GM12878 (cell line): ENCODE data around the gene PLCG2. TPM values are rescaled to one million over a fixed set of nuclear protein-coding genes. Genes with fewer than 3 reads are reported as not detected.
A peak's percentile ranks its signal among the peaks of the same experiment; 100 is the strongest.

Source experiments
- ATAC-seq: fragments of 200-7000 bp; cut with Tn5 transposase; 3 replicates; pipeline ENCODE4 v1.9.1; 2020; ENCODE audit warnings: mild to moderate bottlenecking, moderate library complexity
- BruUV-seq: library from RNA; stranded (reverse); fragments of 400-500 nt; replicated peaks from 2 replicates; lab custom pipeline; 2021; lab: Mats Ljungman, UMichigan
- CTCF ChIA-PET: fragments of 300-600 bp; sonication (Branson Sonifier 250); formaldehyde crosslinking; extraction: SDS; loops from one replicate; lab custom pipeline; 2021; ENCODE audit warnings: inconsistent platforms; lab: Yijun Ruan, JAX
- POLR2A ChIA-PET: fragments of 350-600 bp; formaldehyde crosslinking; extraction: SDS; loops from one replicate; lab custom pipeline; 2021; ENCODE audit warnings: inconsistent platforms; lab: Charles Lee
- RAD21 ChIA-PET: fragments of 300-600 bp; sonication (Branson Sonifier 250); formaldehyde crosslinking; loops from one replicate; lab custom pipeline; 2023; ENCODE audit warnings: antibody characterized with exemption; ENCODE audit not compliant: unreplicated experiment; lab: Charles Lee
- SMC1A ChIA-PET: fragments of 300-600 bp; sonication (Branson Sonifier 250); formaldehyde crosslinking; loops from one replicate; lab custom pipeline; 2023; ENCODE audit not compliant: unreplicated experiment, uncharacterized antibody; lab: Charles Lee
- DNase-seq: peaks from one replicate; pipeline ENCODE4 v3.0.0-alpha.2; 2011; ENCODE audit warnings: low read depth, low spot score
- FAIRE-seq: peaks from 3 replicates; lab custom pipeline; 2011; peaks lifted over from hg19 to GRCh38; lab: Jason Lieb, UNC
- H2AFZ ChIP-seq: 2 replicates; pipeline ENCODE4 v1.6.0; 2011; ENCODE audit warnings: low read depth, low read length, control low read depth; ENCODE audit not compliant: control insufficient read depth
- H3K27ac ChIP-seq: 2 replicates; pipeline ENCODE4 v1.5.1; 2011; ENCODE audit warnings: control low read depth; ENCODE audit not compliant: control insufficient read depth, insufficient read depth
- H3K27me3 ChIP-seq, 2 experiments: replicated peaks in 1 of 2; 2 replicates each; pipeline versions ENCODE4 v1.6.0 to v1.6.1; 2011; ENCODE audit warnings: low read length in 1 of 2; ENCODE audit not compliant: control insufficient read depth in 2 of 2, insufficient read depth in 2 of 2
- H3K36me3 ChIP-seq, 2 experiments: 2 replicates each; pipeline ENCODE4 v1.5.1; 2011; ENCODE audit warnings: low read length in 1 of 2; ENCODE audit not compliant: control insufficient read depth in 2 of 2, insufficient read depth in 2 of 2
- H3K4me1 ChIP-seq: 2 replicates; pipeline ENCODE4 v1.6.1; 2011; ENCODE audit warnings: mild to moderate bottlenecking, low read length, moderate library complexity, mixed read lengths; ENCODE audit not compliant: control insufficient read depth, insufficient read depth
- H3K4me2 ChIP-seq: 2 replicates; pipeline ENCODE4 v1.6.0; 2011; ENCODE audit warnings: control low read depth; ENCODE audit not compliant: control insufficient read depth, insufficient read depth
- H3K4me3 ChIP-seq: fragments of 200-600 bp; sonication (generic); 2 replicates; pipeline ENCODE4 v1.5.1; 2016
- H3K79me2 ChIP-seq: 2 replicates; pipeline ENCODE4 v1.6.0; 2011; ENCODE audit warnings: low read length; ENCODE audit not compliant: control insufficient read depth, insufficient read depth
- H3K9ac ChIP-seq: 2 replicates; pipeline ENCODE4 v1.8.0; 2011; ENCODE audit warnings: low read length, control low read depth, mixed read lengths; ENCODE audit not compliant: control insufficient read depth, insufficient read depth
- H3K9me3 ChIP-seq: replicated peaks from 3 replicates; pipeline ENCODE4 v1.5.1; 2011; ENCODE audit warnings: mild to moderate bottlenecking, low read length; ENCODE audit not compliant: control insufficient read depth, insufficient read depth
- H4K20me1 ChIP-seq: 2 replicates; pipeline ENCODE4 v1.6.0; 2011; ENCODE audit not compliant: control insufficient read depth, insufficient read depth
- ASH2L ChIP-seq: fragments of 300-600, 200-600 bp; sonication (generic); IDR thresholded peaks from 2 replicates; pipeline ENCODE4 v1.6.1; 2017; ENCODE audit warnings: low read depth, mild to moderate bottlenecking, borderline replicate concordance
- ATF7 ChIP-seq: fragments of 450-650 bp; IDR thresholded peaks from 2 replicates; pipeline ENCODE4 v1.6.1; 2016; ENCODE audit warnings: low read depth, mild to moderate bottlenecking
- CEBPB ChIP-seq, 2 experiments: fragments of 150-350 bp in 1 of 2; IDR thresholded peaks; 2 replicates each; pipeline ENCODE4 v1.6.1; 2012 to 2014; ENCODE audit warnings: low read depth in 2 of 2, low read length in 2 of 2, borderline replicate concordance in 1 of 2, inconsistent platforms in 1 of 2
- DPF2 ChIP-seq: fragments of 450-650 bp; IDR thresholded peaks from 2 replicates; pipeline ENCODE4 v1.6.1; 2017; ENCODE audit warnings: mild to moderate bottlenecking
- IRF4 ChIP-seq: IDR thresholded peaks from 2 replicates; pipeline ENCODE4 v1.6.1; 2011; ENCODE audit warnings: low read depth, low read length
- NFYA ChIP-seq: IDR thresholded peaks from 2 replicates; pipeline ENCODE4 v1.6.1; 2011; ENCODE audit warnings: low read depth, mild to moderate bottlenecking, low read length, improper control_type of control experiment, borderline replicate concordance
- POLR2A ChIP-seq: IDR thresholded peaks from 2 replicates; pipeline ENCODE4 v1.6.1; 2011; ENCODE audit warnings: low read depth, mild to moderate bottlenecking, low read length
- RAD51 ChIP-seq: fragments of 450-650 bp; IDR thresholded peaks from 2 replicates; pipeline ENCODE4 v1.6.1; 2016; ENCODE audit warnings: moderate library complexity, mild to moderate bottlenecking, inconsistent platforms
- SIN3A ChIP-seq: IDR thresholded peaks from 2 replicates; pipeline ENCODE4 v1.6.1; 2012; ENCODE audit warnings: low read depth, low read length, improper control_type of control experiment
- TBL1XR1 ChIP-seq: IDR thresholded peaks from 2 replicates; pipeline ENCODE4 v1.6.1; 2012; ENCODE audit warnings: low read depth, low read length, improper control_type of control experiment
- ZNF592 ChIP-seq: fragments of 450-650 bp; IDR thresholded peaks from 2 replicates; pipeline ENCODE4 v1.6.1; 2017; ENCODE audit warnings: mild to moderate bottlenecking, moderate library complexity
- ZNF622 ChIP-seq: fragments of 450-650 bp; IDR thresholded peaks from 2 replicates; pipeline ENCODE4 v1.6.1; 2017; ENCODE audit warnings: mild to moderate bottlenecking, inconsistent platforms
- WGBS: methylation state at CpG from one replicate; pipeline ENCODE4 v1.1.6; 2016; ENCODE audit warnings: low lambda C conversion rate; ENCODE audit not compliant: insufficient replicate concordance, insufficient coverage; ENCODE audit errors: missing lambda C conversion rate; 5-methylcytosine and 5-hydroxymethylcytosine counted together
- in situ Hi-C: fragments of 300-500 bp; cut with MboI; formaldehyde crosslinking; loops from 9 replicates; pipeline ENCODE4 v1.14.3; 2018; ENCODE audit warnings: mixed read lengths
- intact Hi-C: fragments of 100-400 bp; cut with micrococcal nuclease; formaldehyde crosslinking; loops from one replicate; pipeline ENCODE4 v1.14.2; 2022; ENCODE audit not compliant: unreplicated experiment
- polyA plus RNA-seq, 11 experiments: library from polyadenylated mRNA; depleted of rRNA in 4 of 11; unstranded in 6 of 11; stranded (reverse) in 5 of 11; fragments of >200 nt; fragmentation: Nextera tagmentation in 4 of 11; fragmentation: Illumina TruSeq in 1 of 11; extraction: Ambion mirVana in 4 of 11; extraction: Trizol in 1 of 11; gene quantifications; 1 replicate in 1 of 11; 2 replicates in 10 of 11; pipeline versions ENCODE4 v1.2.1 to v1.2.3, GENCODE V29; 2011 to 2016; ENCODE audit warnings: inconsistent platforms in 2 of 11, missing spikeins in 2 of 11, low read depth in 1 of 11
- total RNA-seq, 4 experiments: library from RNA; depleted of rRNA in 3 of 4; stranded (reverse); fragments of >200 nt in 3 of 4; fragmentation: Illumina TruSeq in 1 of 4; extraction: Trizol in 1 of 4; gene quantifications; 2 replicates each; pipeline versions ENCODE4 v1.2.1 to v1.2.3, GENCODE V29; 2013 to 2021

Gene PLCG2
- total and polyA plus RNA-seq, 10 of the 15 experiments (the other 5 are each of a cell fraction or from before 2014, with no cell fraction given): 47.6 to 256 (median 149) TPM

GRCh38 chr16:81832801-81833547 is 53.9 kb downstream of the PLCG2 start:
- Histone ChIP-seq H3K9me3 (no peaks in the 10 kb centered on the region), H2AFZ (no peak overlapping the region), H3K36me3 (peaks cover 17 to 19% of the 10 kb centered on the region in 2 experiments), H3K79me2 (peaks cover 93% of the 10 kb centered on the region), H3K4me1 (peaks cover 88% of the 10 kb centered on the region), H4K20me1 (no peaks in the 10 kb centered on the region), H3K4me2 (peak overlapping the region; percentile 99), H3K4me3 (no peak overlapping the region), H3K27me3 (no peaks in the 10 kb centered on the region), H3K27ac (peak overlapping the region; percentile 95), H3K9ac (peak overlapping the region; percentile 45)
- SMC1A ChIA-PET: interaction anchor here (0.8 to 14.0 kb wide), 7 partner anchors 9 to 40 kb away, joined by 3 to 135 read pairs (median 16); no protein-coding TSS in a partner anchor
- DNase-seq: no peak
- CTCF ChIA-PET: interaction anchor here (0.6 to 6.7 kb wide), 2 partner anchors 41 to 52 kb away, joined by 3 to 32 read pairs; no protein-coding TSS in a partner anchor
- in situ Hi-C loops (no loop called here), intact Hi-C loops (no loop called here)
- no peak for FAIRE-seq
- WGBS: 74% methylated on average over 12 of the region's 12 CpGs
- no peak for ATAC-seq
- no TSS peak for BruUV-seq
- RAD21 ChIA-PET: interaction anchor here (0.7 to 3.7 kb wide), 5 partner anchors 15 to 92 kb away, joined by 3 to 21 read pairs (median 4); no protein-coding TSS in a partner anchor
- POLR2A ChIA-PET: interaction anchor here (0.5 to 3.3 kb wide), 9 partner anchors 9 to 51 kb away, joined by 3 to 13 read pairs (median 5); no protein-coding TSS in a partner anchor
- TF ChIP-seq RAD51: no peak
- TF ChIP-seq POLR2A: peak; percentile 71

GRCh38 chr16:81833751-81834150 is 54.7 kb downstream of the PLCG2 start:
- DNase-seq: no peak
- no TSS peak for BruUV-seq
- H3K4me3 ChIP-seq: no peak overlapping the region
- peaks cover 17 to 19% of the 10 kb centered on the region in 2 experiments for H3K36me3 ChIP-seq
- SMC1A ChIA-PET: interaction anchor here (1.0 to 14.0 kb wide), 7 partner anchors 8 to 40 kb away, joined by 3 to 135 read pairs (median 16); no protein-coding TSS in a partner anchor
- no peak for FAIRE-seq
- 91% methylated on average over 10 of the region's 10 CpGs for WGBS
- RAD21 ChIA-PET: interaction anchor here (0.7 to 5.0 kb wide), 7 partner anchors 11 to 92 kb away, joined by 3 to 32 read pairs (median 4); partner anchors contain the start of gene PLCG2
- in situ Hi-C loops: no loop called here
- H3K27ac ChIP-seq: peak overlapping the region; percentile 7
- no peaks in the 10 kb centered on the region for H3K27me3 ChIP-seq
- CTCF ChIA-PET: interaction anchor here (0.6 to 6.7 kb wide), 3 partner anchors 16 to 53 kb away, joined by 3 to 32 read pairs (median 5); no protein-coding TSS in a partner anchor
- POLR2A ChIA-PET: interaction anchor here (0.7 to 3.3 kb wide), 4 partner anchors 8 to 36 kb away, joined by 4 to 13 read pairs (median 8); no protein-coding TSS in a partner anchor
- no peak for ATAC-seq
- H4K20me1 ChIP-seq: no peaks in the 10 kb centered on the region
- H3K4me2 ChIP-seq: no peak overlapping the region
- H3K9me3 ChIP-seq: no peaks in the 10 kb centered on the region
- H2AFZ ChIP-seq: no peak overlapping the region
- intact Hi-C loops: no loop called here
- no peak overlapping the region for H3K9ac ChIP-seq
- peaks cover 90% of the 10 kb centered on the region for H3K79me2 ChIP-seq
- H3K4me1 ChIP-seq: peaks cover 90% of the 10 kb centered on the region
- TF ChIP-seq NFYA (no peak), TBL1XR1 (no peak), CEBPB (IDR thresholded peaks at IDR 0.05; ENCODE audit: borderline replicate concordance in 1 of 2, low read depth in 2 of 2, low read length in 2 of 2) (no peak), ZNF622 (no peak), ATF7 (no peak), ASH2L (no peak), IRF4 (no peak), SIN3A (no peak), ZNF592 (no peak), DPF2 (no peak)
